Vagina (tissue), 2 donors: ENCODE data around the gene FDXACB1. TPM values are rescaled to one million over a fixed set of nuclear protein-coding genes. Genes with fewer than 3 reads are reported as not detected.

Experiments
- DNase-seq, 2 donors: peaks; one replicate each; pipeline ENCODE4 v3.0.0-alpha.2; 2017; ENCODE audit errors: extremely low spot score in 2 of 2
- H3K27ac ChIP-seq: fragments of 200-600 bp; sonication (generic); one replicate; pipeline ENCODE4 v1.5.1; 2019
- H3K27me3 ChIP-seq: fragments of 200-600 bp; sonication (generic); one replicate; pipeline ENCODE4 v1.5.1; 2019
- H3K36me3 ChIP-seq, 2 donors: fragments of 200-600 bp; sonication (generic); one replicate each; pipeline ENCODE4 v1.5.1; 2017 to 2019
- H3K4me1 ChIP-seq: fragments of 200-600 bp; sonication (generic); one replicate; pipeline ENCODE4 v1.5.1; 2019
- H3K4me3 ChIP-seq, 2 donors: fragments of 200-600 bp; sonication (generic); 1 replicate in 1 of 2; 2 replicates in 1 of 2; pipeline ENCODE4 v1.5.1; 2016 to 2019
- H3K9me3 ChIP-seq: fragments of 200-600 bp; sonication (generic); one replicate; pipeline ENCODE4 v1.5.1; 2019
- POLR2A ChIP-seq, 2 donors: fragments of 450-650 bp; IDR thresholded peaks; one replicate each; pipeline ENCODE4 v1.6.1; 2017; ENCODE audit warnings: antibody characterized with exemption in 2 of 2, mild to moderate bottlenecking in 2 of 2, moderate library complexity in 2 of 2
- POLR2AphosphoS5 ChIP-seq, 2 donors: sonication (generic); formaldehyde crosslinking; IDR thresholded peaks; one replicate each; pipeline ENCODE4 v1.9.0; 2017; ENCODE audit warnings: antibody characterized with exemption in 2 of 2, mild to moderate bottlenecking in 2 of 2, low read depth in 1 of 2; ENCODE audit not compliant: insufficient read depth in 1 of 2
- intact Hi-C: fragments of 100-400 bp; cut with DNase I; formaldehyde crosslinking; loops from one replicate; pipeline ENCODE4 v1.15.1; 2023
- total RNA-seq: library from RNA; depleted of rRNA; stranded (reverse); fragments of >200 nt; gene quantifications from one replicate; pipeline ENCODE4 v1.2.3, GENCODE V29; 2016
- TF ChIP-seq, protein P1 (sequence below), 3 experiments: fragments of 450-650 bp in 2 of 3; fragments of 200-600 bp in 1 of 3; sonication (generic) in 1 of 3; IDR thresholded peaks; one replicate each; pipeline ENCODE4 v1.5.1; 2017 to 2019; ENCODE audit warnings: antibody characterized with exemption in 3 of 3, mild to moderate bottlenecking in 2 of 3, moderate library complexity in 2 of 3

The FDXACB1 gene
- total RNA-seq, 1 donor from 2014 or later = not detected

DNA sequence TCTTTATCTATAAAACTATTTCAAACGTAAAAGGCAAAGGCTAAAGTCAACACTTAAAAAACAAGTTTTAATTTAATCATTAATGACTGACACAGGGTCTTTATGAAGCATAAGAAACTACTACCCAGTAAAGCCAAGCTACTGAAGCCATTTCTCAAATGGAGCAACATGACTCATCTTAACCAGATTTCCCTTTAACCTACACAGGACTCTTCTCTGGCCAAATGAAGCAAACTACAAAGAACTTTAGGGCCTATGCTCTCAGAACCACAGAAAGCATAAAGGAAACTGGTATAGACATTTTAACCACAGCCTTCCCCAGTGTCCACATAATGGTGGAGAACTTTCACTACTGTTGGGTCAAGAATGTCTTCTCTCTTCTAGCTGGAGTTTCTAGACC is 42.2 kb downstream of the FDXACB1 start:
- DNase-seq = no peak
- Histone ChIP-seq H3K4me1 (no peaks in the 10 kb centered on the region), H3K9me3 (no peaks in the 10 kb centered on the region), H3K27ac (no peak overlapping the region), H3K4me3 (no peak overlapping the region), H3K27me3 (no peaks in the 10 kb centered on the region), H3K36me3 (peaks cover 0 to 10% of the 10 kb centered on the region in 2 donors)
- intact Hi-C loops = loop anchor here (5.0 kb wide), 1 partner anchor 1689 kb away; no protein-coding TSS in a partner anchor
- TF ChIP-seq, protein P1, sequence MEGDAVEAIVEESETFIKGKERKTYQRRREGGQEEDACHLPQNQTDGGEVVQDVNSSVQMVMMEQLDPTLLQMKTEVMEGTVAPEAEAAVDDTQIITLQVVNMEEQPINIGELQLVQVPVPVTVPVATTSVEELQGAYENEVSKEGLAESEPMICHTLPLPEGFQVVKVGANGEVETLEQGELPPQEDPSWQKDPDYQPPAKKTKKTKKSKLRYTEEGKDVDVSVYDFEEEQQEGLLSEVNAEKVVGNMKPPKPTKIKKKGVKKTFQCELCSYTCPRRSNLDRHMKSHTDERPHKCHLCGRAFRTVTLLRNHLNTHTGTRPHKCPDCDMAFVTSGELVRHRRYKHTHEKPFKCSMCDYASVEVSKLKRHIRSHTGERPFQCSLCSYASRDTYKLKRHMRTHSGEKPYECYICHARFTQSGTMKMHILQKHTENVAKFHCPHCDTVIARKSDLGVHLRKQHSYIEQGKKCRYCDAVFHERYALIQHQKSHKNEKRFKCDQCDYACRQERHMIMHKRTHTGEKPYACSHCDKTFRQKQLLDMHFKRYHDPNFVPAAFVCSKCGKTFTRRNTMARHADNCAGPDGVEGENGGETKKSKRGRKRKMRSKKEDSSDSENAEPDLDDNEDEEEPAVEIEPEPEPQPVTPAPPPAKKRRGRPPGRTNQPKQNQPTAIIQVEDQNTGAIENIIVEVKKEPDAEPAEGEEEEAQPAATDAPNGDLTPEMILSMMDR (IDR thresholded peaks at IDR 0.05) = no peak
- TF ChIP-seq POLR2A (IDR thresholded peaks at IDR 0.05) (no peak), POLR2AphosphoS5 (IDR thresholded peaks at IDR 0.05; ENCODE audit: insufficient read depth in 1 of 2, low read depth in 1 of 2) (no peak)

DNA sequence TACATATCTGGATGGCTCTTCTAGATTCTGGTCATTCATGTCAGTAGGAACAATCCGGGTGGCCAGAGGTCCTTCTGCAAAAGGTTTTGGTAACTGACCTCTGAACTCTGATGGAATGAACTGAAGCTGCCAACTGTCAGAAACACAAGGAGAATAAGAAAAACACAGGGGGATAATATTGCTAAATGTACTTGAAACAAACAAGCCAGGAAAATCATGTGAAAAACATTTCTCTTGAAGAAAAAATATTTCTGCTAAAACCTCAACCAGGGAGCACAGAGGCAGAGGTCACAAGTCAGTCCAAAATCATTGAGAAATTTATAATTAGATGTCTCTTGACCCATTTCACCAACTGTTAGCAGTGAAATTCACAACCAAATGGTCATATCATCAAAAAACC is 42.8 kb downstream of the FDXACB1 start:
- no peak overlapping the region for H3K4me3 ChIP-seq
- peaks cover 0 to 13% of the 10 kb centered on the region in 2 donors for H3K36me3 ChIP-seq
- H3K27ac ChIP-seq = no peak overlapping the region
- H3K9me3 ChIP-seq = no peaks in the 10 kb centered on the region
- H3K4me1 ChIP-seq = no peaks in the 10 kb centered on the region
- intact Hi-C loops = loop anchor here (5.0 kb wide), 1 partner anchor 1689 kb away; no protein-coding TSS in a partner anchor
- no peak for DNase-seq
- TF ChIP-seq, protein P1 (IDR thresholded peaks at IDR 0.05) = no peak
- TF ChIP-seq POLR2A (IDR thresholded peaks at IDR 0.05) (no peak), POLR2AphosphoS5 (IDR thresholded peaks at IDR 0.05; ENCODE audit: insufficient read depth in 1 of 2, low read depth in 1 of 2) (no peak)
- H3K27me3 ChIP-seq = no peaks in the 10 kb centered on the region

DNA sequence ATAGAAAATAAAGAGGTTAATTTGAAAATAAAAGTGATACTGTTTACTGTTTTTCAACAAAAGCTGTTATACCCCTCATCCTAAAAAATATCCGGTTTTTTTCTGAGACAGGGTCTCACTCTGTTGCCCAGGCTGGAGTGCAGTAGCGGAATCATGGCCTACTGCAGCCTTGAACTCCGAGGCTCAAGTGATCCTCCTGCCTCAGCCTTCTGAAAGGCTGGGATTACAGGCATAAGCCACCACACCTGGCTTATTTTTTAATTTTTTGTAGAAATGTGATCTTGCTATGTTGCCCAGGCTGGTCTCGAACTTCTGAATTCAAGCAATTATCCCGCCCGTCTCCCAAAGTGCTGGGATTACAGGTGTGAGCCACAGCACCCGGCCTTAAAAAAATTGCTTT is 43.3 kb downstream of the FDXACB1 start:
- Histone ChIP-seq H3K27ac (no peak overlapping the region), H3K4me3 (no peak overlapping the region), H3K27me3 (no peaks in the 10 kb centered on the region), H3K36me3 (peaks cover 0 to 16% of the 10 kb centered on the region in 2 donors), H3K9me3 (no peaks in the 10 kb centered on the region), H3K4me1 (no peaks in the 10 kb centered on the region)
- no peak for DNase-seq
- no peak for TF ChIP-seq POLR2AphosphoS5 (IDR thresholded peaks at IDR 0.05; ENCODE audit: insufficient read depth in 1 of 2, low read depth in 1 of 2)
- TF ChIP-seq POLR2A (IDR thresholded peaks at IDR 0.05) = no peak
- intact Hi-C loops = loop anchor here (5.0 kb wide), 1 partner anchor 1688 kb away; no protein-coding TSS in a partner anchor

DNA sequence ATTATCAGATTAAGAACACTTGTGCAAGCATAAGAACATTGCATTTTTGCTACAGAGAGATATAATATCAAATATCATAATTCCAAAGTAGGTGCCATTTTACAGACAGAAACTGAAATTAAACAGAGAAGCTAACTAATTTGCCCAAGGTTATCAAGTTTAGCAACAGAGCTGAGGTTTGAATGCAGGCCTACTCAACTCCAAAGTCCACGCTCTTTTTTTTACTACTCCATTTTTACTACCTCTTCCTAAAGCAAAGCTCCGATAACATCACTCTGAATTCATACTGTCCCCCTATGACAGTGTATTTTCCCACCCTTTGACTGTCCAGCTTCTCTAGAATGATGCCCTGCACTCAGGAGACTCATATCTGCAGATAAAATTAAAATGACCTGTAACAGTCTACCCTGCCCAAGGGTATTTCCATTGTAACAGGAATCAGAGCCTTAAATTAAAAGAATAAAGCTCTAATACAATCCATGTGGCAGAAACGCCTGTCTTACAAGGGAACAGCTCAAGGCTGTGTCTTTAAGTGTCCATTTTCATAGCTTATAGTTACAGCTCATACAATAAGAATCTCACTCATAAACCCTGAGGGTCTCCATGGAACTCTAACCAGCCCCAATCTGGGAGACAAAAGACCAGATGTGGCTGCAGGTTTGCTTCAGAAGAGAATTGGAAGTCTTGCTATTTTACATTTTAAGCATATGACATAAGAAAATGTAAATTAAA is 44.4 kb downstream of the FDXACB1 start:
- Histone ChIP-seq H3K4me1 (no peaks in the 10 kb centered on the region), H3K36me3 (peaks cover 0 to 16% of the 10 kb centered on the region in 2 donors), H3K4me3 (no peak overlapping the region), H3K27ac (no peak overlapping the region), H3K9me3 (no peaks in the 10 kb centered on the region), H3K27me3 (no peaks in the 10 kb centered on the region)
- TF ChIP-seq POLR2A (IDR thresholded peaks at IDR 0.05) (no peak), POLR2AphosphoS5 (IDR thresholded peaks at IDR 0.05; ENCODE audit: insufficient read depth in 1 of 2, low read depth in 1 of 2) (no peak)
- TF ChIP-seq, protein P1 (IDR thresholded peaks at IDR 0.05) = no peak
- DNase-seq = no peak
- intact Hi-C loops = loop anchor here (5.0 kb wide), 1 partner anchor 1687 kb away; no protein-coding TSS in a partner anchor

DNA sequence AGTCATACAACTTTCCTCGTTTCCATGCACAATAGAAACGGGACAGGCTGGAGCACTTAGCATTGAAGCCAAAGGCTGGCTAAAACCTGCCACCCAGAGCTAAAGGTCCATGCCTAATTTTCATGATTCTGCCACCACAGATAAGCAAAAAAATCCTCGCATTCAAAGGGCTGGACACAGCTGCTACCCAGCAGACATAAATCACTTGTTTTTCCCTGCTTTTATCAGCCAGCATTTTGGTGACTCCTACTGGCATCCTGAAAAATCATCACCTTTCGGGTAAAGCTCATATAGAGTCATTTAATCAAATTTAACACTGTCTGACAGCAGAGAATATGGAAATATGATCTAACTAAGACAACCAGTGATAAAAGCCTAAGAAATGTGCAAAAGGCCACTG is 45.4 kb downstream of the FDXACB1 start:
- no peaks in the 10 kb centered on the region for H3K4me1 ChIP-seq
- no peak overlapping the region for H3K27ac ChIP-seq
- TF ChIP-seq, protein P1 (IDR thresholded peaks at IDR 0.05) = no peak
- TF ChIP-seq POLR2AphosphoS5 (IDR thresholded peaks at IDR 0.05; ENCODE audit: insufficient read depth in 1 of 2, low read depth in 1 of 2) (no peak), POLR2A (IDR thresholded peaks at IDR 0.05) (no peak)
- no peak for DNase-seq
- H3K4me3 ChIP-seq = no peak overlapping the region
- no peaks in the 10 kb centered on the region for H3K27me3 ChIP-seq
- intact Hi-C loops = no loop called here
- no peaks in the 10 kb centered on the region for H3K9me3 ChIP-seq
- peaks cover 0 to 16% of the 10 kb centered on the region in 2 donors for H3K36me3 ChIP-seq
